Vagina (tissue), 2 donors: ENCODE results near the gene MBD6.

Experiments
- CTCF ChIP-seq, 3 experiments: fragments of 450-650 bp in 2 of 3; fragments of 200-600 bp in 1 of 3; sonication (generic) in 1 of 3; IDR thresholded peaks; one replicate each; pipeline ENCODE4 v1.5.1; 2017 to 2019; ENCODE audit warnings: antibody characterized with exemption in 3 of 3, mild to moderate bottlenecking in 2 of 3, moderate library complexity in 2 of 3
- POLR2A ChIP-seq, 2 donors: fragments of 450-650 bp; IDR thresholded peaks; one replicate each; pipeline ENCODE4 v1.6.1; 2017; ENCODE audit warnings: antibody characterized with exemption in 2 of 2, mild to moderate bottlenecking in 2 of 2, moderate library complexity in 2 of 2

GRCh38 chr12:57550641-57551549 lies 28.3 kb downstream of the MBD6 start:
- TF ChIP-seq CTCF (IDR thresholded peaks at IDR 0.05): no peak
- no peak for TF ChIP-seq POLR2A (IDR thresholded peaks at IDR 0.05)
